Omental fat pad (tissue), 4 donors: Measurements from ENCODE around the gene TPRG1. TPM values are rescaled to one million over a fixed set of nuclear protein-coding genes. Genes with fewer than 3 reads are reported as not detected.

ENCODE experiments used
- ATAC-seq: fragments of 150-250 bp; one replicate; pipeline ENCODE4 v1.9.1; 2016; ENCODE audit warnings: mild to moderate bottlenecking, moderate library complexity; ENCODE audit not compliant: low FRiP score
- DNase-seq: peaks from one replicate; pipeline ENCODE4 v3.0.0-alpha.2; 2019; ENCODE audit warnings: low spot score
- CTCF ChIP-seq, 3 donors: fragments of 450-650 bp; IDR thresholded peaks; one replicate each; pipeline ENCODE4 v1.5.1; 2016 to 2017; ENCODE audit warnings: antibody characterized with exemption in 3 of 3, mild to moderate bottlenecking in 3 of 3, moderate library complexity in 2 of 3
- total RNA-seq, 4 donors: library from RNA; depleted of rRNA; stranded (reverse); fragments of >200 nt; gene quantifications; one replicate each; pipeline ENCODE4 v1.1.0, GENCODE V29; 2016

The TPRG1 gene
- total RNA-seq = 10 to 100 TPM in 3 of 4 donors, 1 to 10 TPM in 1; 7.1 to 18.3 (median 13.8) TPM

- ATAC-seq (no peak), DNase-seq (no peak)
- TF ChIP-seq CTCF (IDR thresholded peaks at IDR 0.05) = no peak
These were observed at the start of gene TPRG1 for GRCh38 chr3:189171707-189172106. Gene TPRG1 (plus strand): TSS chr3:189171971. CDS start chr3:189207385, 35,414 bp downstream.

GRCh38 chr3:189122110-189122509, 49.7 kb upstream of the TPRG1 start:
- peak; percentile 26 for ATAC-seq
- no peak for TF ChIP-seq CTCF (IDR thresholded peaks at IDR 0.05)
- DNase-seq = no peak

- ATAC-seq (peak; percentile 54), DNase-seq (no peak)
- TF ChIP-seq CTCF (IDR thresholded peaks at IDR 0.05) = no peak
These were observed 49.1 kb upstream of the TPRG1 start for GRCh38 chr3:189122526-189123205.

GRCh38 chr3:189123595-189124387, 48.0 kb upstream of the TPRG1 start:
- ATAC-seq = peak; percentile 55
- TF ChIP-seq CTCF (IDR thresholded peaks at IDR 0.05) = no peak
- DNase-seq = no peak

- no peak for DNase-seq
- no peak for TF ChIP-seq CTCF (IDR thresholded peaks at IDR 0.05)
- peak; percentile 51 for ATAC-seq
These were observed 39.5 kb upstream of the TPRG1 start for GRCh38 chr3:189132231-189132671.

GRCh38 chr3:189132839-189133238, 38.9 kb upstream of the TPRG1 start:
- DNase-seq (no peak), ATAC-seq (no peak)
- no peak for TF ChIP-seq CTCF (IDR thresholded peaks at IDR 0.05)
